IMR-90 (cell line): Measurements from ENCODE around the gene GRB10. TPM values are rescaled to one million over a fixed set of nuclear protein-coding genes. Genes with fewer than 3 reads are reported as not detected.

Source experiments
- ATAC-seq: fragments of 200-7000 bp; cut with Tn5 transposase; 2 replicates; pipeline ENCODE4 v1.9.1; 2020; ENCODE audit warnings: low read depth, mild to moderate bottlenecking, moderate library complexity
- BruUV-seq: library from RNA; stranded (reverse); fragments of 400-500 nt; replicated peaks from 2 replicates; lab custom pipeline; 2021; lab: Mats Ljungman, UMichigan
- CTCF ChIA-PET: fragments of 300-600 bp; formaldehyde crosslinking; extraction: SDS; loops from one replicate; lab custom pipeline; 2021; ENCODE audit warnings: antibody characterized with exemption; lab: Yijun Ruan, JAX
- POLR2A ChIA-PET: fragments of 300-600 bp; sonication (Branson Sonifier 250); formaldehyde crosslinking; loops from one replicate; lab custom pipeline; 2022; ENCODE audit warnings: antibody characterized with exemption; ENCODE audit not compliant: unreplicated experiment; lab: Charles Lee
- DNase-seq: peaks from one replicate; pipeline ENCODE4 v3.0.0; 2013
- H2AFZ ChIP-seq: replicated peaks from 2 replicates; pipeline ENCODE3; 2013; ENCODE audit warnings: low read length, mild to moderate bottlenecking; ENCODE audit not compliant: poor library complexity
- H2AK5ac ChIP-seq: 2 replicates; pipeline ENCODE4 v1.6.1; 2013; ENCODE audit warnings: low read depth, low read length, inconsistent platforms
- H2AK9ac ChIP-seq: replicated peaks from 2 replicates; pipeline ENCODE3; 2013; ENCODE audit warnings: mild to moderate bottlenecking, low read depth, low read length, moderate library complexity; ENCODE audit not compliant: poor library complexity
- H2BK120ac ChIP-seq: 2 replicates; pipeline ENCODE4 v1.6.1; 2013; ENCODE audit warnings: low read depth, low read length, inconsistent platforms
- H2BK15ac ChIP-seq: 3 replicates; pipeline ENCODE4 v1.6.1; 2013; ENCODE audit warnings: low read depth, low read length, inconsistent platforms
- H2BK20ac ChIP-seq: 2 replicates; pipeline ENCODE4 v1.6.1; 2013; ENCODE audit warnings: low read depth, mild to moderate bottlenecking, inconsistent platforms, low read length, moderate library complexity
- H2BK5ac ChIP-seq: 2 replicates; pipeline ENCODE4 v1.6.1; 2013; ENCODE audit warnings: mild to moderate bottlenecking, low read depth, low read length, inconsistent platforms; ENCODE audit not compliant: poor library complexity, severe bottlenecking
- H3K14ac ChIP-seq: replicated peaks from 2 replicates; pipeline ENCODE4 v1.6.1; 2013; ENCODE audit warnings: low read depth, low read length, inconsistent platforms
- H3K18ac ChIP-seq: 2 replicates; pipeline ENCODE4 v1.6.1; 2013; ENCODE audit warnings: low read depth, low read length, control low read depth
- H3K23ac ChIP-seq: 2 replicates; pipeline ENCODE4 v1.6.1; 2013; ENCODE audit warnings: low read depth, low read length, inconsistent platforms
- H3K27ac ChIP-seq: 2 replicates; pipeline ENCODE4 v1.5.1; 2013; ENCODE audit warnings: mild to moderate bottlenecking, control low read depth, low read length; ENCODE audit not compliant: insufficient read depth
- H3K27me3 ChIP-seq: 2 replicates; pipeline ENCODE4 v1.6.1; 2013; ENCODE audit warnings: low read length; ENCODE audit not compliant: control insufficient read depth, insufficient read depth
- H3K36me3 ChIP-seq: 2 replicates; pipeline ENCODE4 v1.6.1; 2013; ENCODE audit warnings: low read length, mixed read lengths; ENCODE audit not compliant: control insufficient read depth, insufficient read depth
- H3K4ac ChIP-seq: 2 replicates; pipeline ENCODE4 v1.6.1; 2013; ENCODE audit warnings: low read depth, low read length, inconsistent platforms
- H3K4me1 ChIP-seq: 2 replicates; pipeline ENCODE4 v1.6.1; 2013; ENCODE audit warnings: low read length, mixed read lengths; ENCODE audit not compliant: control insufficient read depth, insufficient read depth
- H3K4me2 ChIP-seq: 2 replicates; pipeline ENCODE4 v1.6.1; 2013; ENCODE audit warnings: low read depth, mild to moderate bottlenecking, control low read depth, low read length, moderate library complexity
- H3K4me3 ChIP-seq: 2 replicates; pipeline ENCODE4 v1.5.1; 2013; ENCODE audit warnings: low read depth, mild to moderate bottlenecking, control low read depth, low read length, moderate library complexity; ENCODE audit not compliant: insufficient read depth
- H3K56ac ChIP-seq: 2 replicates; pipeline ENCODE4 v1.6.1; 2013; ENCODE audit warnings: low read length, inconsistent platforms; ENCODE audit not compliant: insufficient read depth; ENCODE audit errors: extremely low read depth
- H3K79me1 ChIP-seq, 2 experiments: 2 replicates each; pipeline ENCODE4 v1.6.1; 2013; ENCODE audit warnings: low read length in 2 of 2, inconsistent platforms in 1 of 2, low read depth in 1 of 2
- H3K9ac ChIP-seq: 2 replicates; pipeline ENCODE4 v1.6.1; 2013; ENCODE audit warnings: low read depth, low read length, control low read depth
- H3K9me1 ChIP-seq: 2 replicates; pipeline ENCODE4 v1.6.1; 2013; ENCODE audit warnings: low read length, inconsistent platforms; ENCODE audit not compliant: insufficient read depth
- H3K9me3 ChIP-seq: 2 replicates; pipeline ENCODE4 v1.6.1; 2013; ENCODE audit warnings: low read length; ENCODE audit not compliant: control insufficient read depth, insufficient read depth
- H4K20me1 ChIP-seq: 2 replicates; pipeline ENCODE4 v1.6.1; 2013; ENCODE audit warnings: low read length, inconsistent platforms; ENCODE audit not compliant: insufficient read depth
- H4K5ac ChIP-seq: 2 replicates; pipeline ENCODE4 v1.6.1; 2013; ENCODE audit warnings: mild to moderate bottlenecking, low read depth, low read length, control low read depth
- H4K8ac ChIP-seq, 2 experiments: 2 replicates each; pipeline ENCODE4 v1.6.1; 2013; ENCODE audit warnings: low read depth in 2 of 2, low read length in 2 of 2, control low read depth in 1 of 2, inconsistent platforms in 1 of 2
- H4K91ac ChIP-seq: 2 replicates; pipeline ENCODE4 v1.6.1; 2013; ENCODE audit warnings: low read depth, low read length, inconsistent platforms; ENCODE audit not compliant: insufficient read depth
- BHLHE40 ChIP-seq: fragments of 150-350 bp; IDR thresholded peaks from 2 replicates; pipeline ENCODE4 v1.6.1; 2016; ENCODE audit warnings: mild to moderate bottlenecking, low read depth, low read length
- CEBPB ChIP-seq: IDR thresholded peaks from 2 replicates; pipeline ENCODE4 v1.6.1; 2012; ENCODE audit warnings: low read depth, low read length, improper control_type of control experiment
- CHD1 ChIP-seq: IDR thresholded peaks from 2 replicates; pipeline ENCODE4 v1.6.1; 2012; ENCODE audit warnings: low read depth, low read length, improper control_type of control experiment
- CTCF ChIP-seq: conservative IDR thresholded peaks from 2 replicates; pipeline ENCODE4 v1.5.1; 2012; ENCODE audit warnings: mild to moderate bottlenecking, low read depth, low read length, improper control_type of control experiment
- ELK1 ChIP-seq: fragments of 150-350 bp; IDR thresholded peaks from 2 replicates; pipeline ENCODE4 v1.6.1; 2016; ENCODE audit warnings: low read depth, mild to moderate bottlenecking, low read length, moderate library complexity, borderline replicate concordance
- FOS ChIP-seq: fragments of 150-350 bp; IDR thresholded peaks from 2 replicates; pipeline ENCODE4 v1.6.1; 2016; ENCODE audit warnings: low read depth, low read length
- MAFK ChIP-seq: IDR thresholded peaks from 2 replicates; pipeline ENCODE4 v1.6.1; 2012; ENCODE audit warnings: low read depth, low read length, improper control_type of control experiment
- MAZ ChIP-seq: IDR thresholded peaks from 2 replicates; pipeline ENCODE4 v1.6.1; 2012; ENCODE audit warnings: low read depth, mild to moderate bottlenecking, low read length, improper control_type of control experiment, moderate library complexity, borderline replicate concordance
- POLR2A ChIP-seq: IDR thresholded peaks from 2 replicates; pipeline ENCODE4 v1.6.1; 2012; ENCODE audit warnings: mild to moderate bottlenecking, low read depth, low read length
- RAD21 ChIP-seq: IDR thresholded peaks from 2 replicates; pipeline ENCODE4 v1.6.1; 2012; ENCODE audit warnings: low read length, improper control_type of control experiment
- RCOR1 ChIP-seq: IDR thresholded peaks from 2 replicates; pipeline ENCODE4 v1.6.1; 2012; ENCODE audit warnings: mild to moderate bottlenecking, low read length, improper control_type of control experiment; ENCODE audit not compliant: insufficient replicate concordance
- RFX5 ChIP-seq: IDR thresholded peaks from 2 replicates; pipeline ENCODE4 v1.8.0; 2012; ENCODE audit warnings: low read depth, mild to moderate bottlenecking, low read length, moderate library complexity
- USF2 ChIP-seq: fragments of 150-350 bp; IDR thresholded peaks from 2 replicates; pipeline ENCODE4 v1.6.1; 2017; ENCODE audit warnings: mild to moderate bottlenecking, antibody characterized with exemption, low read length, low read depth
- WGBS, 2 experiments: methylation state at CpG; one replicate each; pipeline versions ENCODE4 v1.1.5 to v1.1.7; 2013; ENCODE audit warnings: missing lambda C conversion rate in 2 of 2; ENCODE audit not compliant: insufficient read length in 1 of 2; ENCODE audit errors: extremely low coverage in 2 of 2; 5-methylcytosine and 5-hydroxymethylcytosine counted together
- dilution Hi-C: fragments of 300-500 bp; cut with HindIII; formaldehyde crosslinking; loops from one replicate; pipeline ENCODE4 v1.14.3; 2018; ENCODE audit warnings: low sequenced_read_pairs; ENCODE audit not compliant: unreplicated experiment
- in situ Hi-C: fragments of 300-500 bp; cut with MboI; formaldehyde crosslinking; loops from 3 replicates; pipeline ENCODE4 v1.14.3; 2019; ENCODE audit warnings: low sequenced_read_pairs, inconsistent platforms, mixed read lengths
- intact Hi-C: fragments of 100-400 bp; cut with micrococcal nuclease; formaldehyde crosslinking; loops from 2 replicates; pipeline ENCODE4 v1.10.0; 2022
- polyA plus RNA-seq, 3 experiments: library from polyadenylated mRNA; depleted of rRNA; stranded (reverse); fragments of >200 nt; gene quantifications; 2 replicates each; pipeline ENCODE4 v1.2.3, GENCODE V29; 2012; ENCODE audit warnings: low replicate concordance in 1 of 3
- total RNA-seq: library from RNA; depleted of rRNA; stranded (reverse); fragments of >200 nt; gene quantifications from 2 replicates; pipeline ENCODE4 v1.2.3, GENCODE V29; 2012

Gene GRB10
- total and polyA plus RNA-seq, 2 of the 4 experiments (the other 2 are of a cell fraction): 6.3 to 15.1 TPM

GRCh38 chr7:50634378-50634777, 148.3 kb downstream of the GRB10 start:
- no peak overlapping the region for H3K23ac ChIP-seq
- H2BK120ac ChIP-seq: no peak overlapping the region
- H3K79me1 ChIP-seq: peaks cover 7 to 21% of the 10 kb centered on the region in 2 experiments; a peak in 2 of 4 replicates
- in situ Hi-C loops (no loop called here), intact Hi-C loops (loop anchor here (5.0 kb wide), 1 partner anchor 508 kb away; no protein-coding TSS in a partner anchor), dilution Hi-C loops (no loop called here)
- no peak overlapping the region for H3K9ac ChIP-seq
- no peaks in the 10 kb centered on the region for H3K27me3 ChIP-seq
- peaks cover 2% of the 10 kb centered on the region; the same call in 1 of the 2 replicates for H3K9me1 ChIP-seq
- no peak overlapping the region for H2BK15ac ChIP-seq
- H4K91ac ChIP-seq: no peak overlapping the region
- no peak overlapping the region for H3K56ac ChIP-seq
- ChIA-PET CTCF (interaction anchor here (1.8 kb wide), 1 partner anchor 10 kb away, joined by 4 read pairs; no protein-coding TSS in a partner anchor), POLR2A (no interaction called here)
- H3K36me3 ChIP-seq: no peaks in the 10 kb centered on the region; the same call in 1 of the 2 replicates
- H4K8ac ChIP-seq: no peak overlapping the region
- H4K20me1 ChIP-seq: peaks cover 28% of the 10 kb centered on the region
- H2AK5ac ChIP-seq: no peak overlapping the region
- no peak overlapping the region for H4K5ac ChIP-seq
- BruUV-seq: no TSS peak
- H3K4me2 ChIP-seq: no peak overlapping the region
- no peaks in the 10 kb centered on the region for H3K4me1 ChIP-seq
- DNase-seq (no peak), ATAC-seq (no peak)
- H2BK5ac ChIP-seq: no peak overlapping the region
- H3K14ac ChIP-seq: no peak overlapping the region
- no peak for TF ChIP-seq MAFK
- no peak for TF ChIP-seq USF2
- TF ChIP-seq FOS: no peak
- TF ChIP-seq POLR2A: no peak
- TF ChIP-seq RAD21: no peak
- no peak for TF ChIP-seq CEBPB
- TF ChIP-seq BHLHE40: no peak
- TF ChIP-seq MAZ: no peak
- no peak for TF ChIP-seq CHD1
- TF ChIP-seq RCOR1: no peak
- no peak for TF ChIP-seq RFX5
- TF ChIP-seq CTCF: no peak
- TF ChIP-seq ELK1: no peak
- no peak overlapping the region for H3K4me3 ChIP-seq
- WGBS, 2 experiments: no CpG with 5 or more reads among the region's 1 CpG
- H3K4ac ChIP-seq: no peak overlapping the region
- H3K9me3 ChIP-seq: no peaks in the 10 kb centered on the region
- H3K27ac ChIP-seq: no peak overlapping the region
- H3K18ac ChIP-seq: no peak overlapping the region
- H2BK20ac ChIP-seq: no peak overlapping the region
- H2AK9ac ChIP-seq: no peak overlapping the region
- no peak overlapping the region for H2AFZ ChIP-seq
